HG02885 (cell line): Measurements from ENCODE around the gene CDC42BPA.
"Not testable (repeated sequence)": the region's sequence is repeated elsewhere in the genome, so short reads cannot be mapped to it uniquely, and the experiment has no call there.

Source experiments
- ATAC-seq: cut with Tn5 transposase; IDR thresholded peaks from one replicate; pipeline ENCODE4 v1.9.1; 2021; ENCODE audit warnings: mild to moderate bottlenecking; ENCODE audit not compliant: unreplicated experiment, poor library complexity

Gene CDC42BPA, protein sequence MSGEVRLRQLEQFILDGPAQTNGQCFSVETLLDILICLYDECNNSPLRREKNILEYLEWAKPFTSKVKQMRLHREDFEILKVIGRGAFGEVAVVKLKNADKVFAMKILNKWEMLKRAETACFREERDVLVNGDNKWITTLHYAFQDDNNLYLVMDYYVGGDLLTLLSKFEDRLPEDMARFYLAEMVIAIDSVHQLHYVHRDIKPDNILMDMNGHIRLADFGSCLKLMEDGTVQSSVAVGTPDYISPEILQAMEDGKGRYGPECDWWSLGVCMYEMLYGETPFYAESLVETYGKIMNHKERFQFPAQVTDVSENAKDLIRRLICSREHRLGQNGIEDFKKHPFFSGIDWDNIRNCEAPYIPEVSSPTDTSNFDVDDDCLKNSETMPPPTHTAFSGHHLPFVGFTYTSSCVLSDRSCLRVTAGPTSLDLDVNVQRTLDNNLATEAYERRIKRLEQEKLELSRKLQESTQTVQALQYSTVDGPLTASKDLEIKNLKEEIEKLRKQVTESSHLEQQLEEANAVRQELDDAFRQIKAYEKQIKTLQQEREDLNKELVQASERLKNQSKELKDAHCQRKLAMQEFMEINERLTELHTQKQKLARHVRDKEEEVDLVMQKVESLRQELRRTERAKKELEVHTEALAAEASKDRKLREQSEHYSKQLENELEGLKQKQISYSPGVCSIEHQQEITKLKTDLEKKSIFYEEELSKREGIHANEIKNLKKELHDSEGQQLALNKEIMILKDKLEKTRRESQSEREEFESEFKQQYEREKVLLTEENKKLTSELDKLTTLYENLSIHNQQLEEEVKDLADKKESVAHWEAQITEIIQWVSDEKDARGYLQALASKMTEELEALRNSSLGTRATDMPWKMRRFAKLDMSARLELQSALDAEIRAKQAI (N-terminal part only)

GRCh38 chr1:227318016-227318852 is at the start of gene CDC42BPA:
Gene CDC42BPA, minus strand, starts transcription at chr1:227318492. Its CDS starts 1,310 bp downstream, at chr1:227317182.
- no peak for ATAC-seq

DNA sequence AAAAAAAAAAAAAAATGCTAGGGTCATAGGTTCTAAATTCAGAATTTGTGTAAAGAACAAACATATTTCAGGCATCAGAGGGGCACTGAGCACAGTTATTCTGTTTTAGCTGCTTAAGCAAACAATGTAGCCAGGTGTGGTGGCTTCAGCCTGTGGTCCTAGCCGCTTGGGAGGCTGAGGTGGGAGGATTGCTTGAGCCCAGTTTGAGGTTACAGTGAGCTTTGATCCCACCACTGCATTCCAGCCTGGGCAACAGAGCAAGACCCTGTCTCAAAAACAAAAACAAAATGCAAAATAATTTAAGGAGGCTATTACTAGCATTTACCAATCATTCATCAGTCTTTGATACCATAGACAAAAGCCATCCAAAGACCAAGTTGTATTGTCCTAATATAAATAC is 49.7 kb upstream of the CDC42BPA start:
- ATAC-seq: no peak

DNA sequence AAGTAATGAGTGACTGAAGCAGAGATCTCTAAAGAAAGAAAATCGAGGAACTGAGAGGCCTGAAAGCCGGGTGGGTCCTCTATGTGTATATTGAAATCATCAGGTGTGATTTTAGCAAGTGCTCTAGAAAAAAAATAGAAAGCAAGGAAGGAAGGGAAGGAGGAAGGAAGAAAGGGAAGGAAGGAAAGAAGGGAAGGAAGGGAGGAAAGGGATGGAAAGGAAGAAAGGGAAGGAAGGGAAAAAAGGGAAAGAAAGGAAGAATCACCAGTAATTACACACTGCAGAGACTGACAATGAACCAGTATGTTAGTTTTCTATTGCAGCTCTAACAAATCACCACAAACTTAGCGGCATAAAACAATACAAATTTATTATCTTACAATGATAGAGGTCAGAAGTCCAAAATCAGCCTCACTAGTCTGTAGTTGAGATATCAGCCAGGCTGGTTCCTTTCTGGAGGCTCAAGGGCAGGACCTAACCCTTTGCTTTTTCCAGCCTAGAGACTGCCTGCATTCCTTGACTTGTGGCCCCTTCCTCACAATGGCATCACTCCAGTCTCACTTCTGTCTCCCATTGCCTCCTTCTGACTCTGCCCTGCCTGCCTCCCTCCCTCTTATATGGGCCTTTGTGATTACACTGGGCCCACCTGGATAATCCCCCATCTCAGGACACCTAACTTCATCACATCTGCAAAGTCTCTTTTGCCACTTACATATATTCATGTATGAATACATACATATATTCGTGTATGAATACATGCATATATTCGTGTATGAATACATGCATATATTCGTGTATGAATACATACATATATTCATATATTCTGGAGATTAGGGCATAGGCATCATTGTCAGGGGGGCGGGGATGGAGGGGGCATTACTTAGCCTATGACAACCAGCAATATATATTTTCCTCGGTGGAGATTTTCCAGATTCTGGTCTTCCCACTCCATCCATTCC is 47.5 kb upstream of the CDC42BPA start:
- ATAC-seq: no peak

- ATAC-seq: no peak
Observed at GRCh38 chr1:227364657-227365056, 46.4 kb upstream of the CDC42BPA start.

DNA sequence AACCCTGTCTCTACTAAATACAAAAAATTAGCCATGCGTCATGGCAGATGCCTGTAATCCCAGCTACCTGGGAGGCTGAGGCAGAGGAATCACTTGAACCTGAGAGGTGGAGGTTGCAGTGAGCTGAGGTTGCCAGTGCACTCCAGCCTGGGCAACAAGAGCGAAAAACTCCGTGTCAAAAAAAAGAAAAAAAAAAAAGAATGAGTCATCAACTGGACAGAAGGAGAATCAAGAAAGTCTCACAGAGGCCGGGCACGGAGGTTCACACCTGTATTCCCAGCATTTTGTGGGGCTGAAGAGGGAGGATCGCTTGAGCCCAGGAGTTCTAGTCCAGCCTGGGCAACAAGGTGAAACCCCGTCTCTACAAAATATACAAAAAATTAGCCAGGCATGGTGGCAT is 45.5 kb upstream of the CDC42BPA start:
- ATAC-seq: no peak

DNA sequence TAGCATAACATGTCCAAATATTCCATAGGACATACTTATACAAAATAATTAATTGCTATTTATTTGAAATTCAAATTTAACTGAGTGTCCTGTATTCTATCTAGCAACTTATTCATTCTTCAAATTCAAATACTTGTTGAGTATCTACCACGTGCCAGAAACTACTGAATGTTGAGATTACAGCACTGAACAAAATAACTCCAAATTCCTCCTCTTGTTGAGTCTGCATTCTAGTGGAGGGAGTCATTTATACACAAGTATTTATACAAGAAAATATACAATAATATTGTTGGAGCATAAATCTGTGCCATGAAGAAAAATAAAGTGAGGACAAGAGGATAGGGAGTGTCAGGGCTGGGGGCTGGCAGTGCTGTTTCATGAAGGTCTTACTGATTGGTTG is 43.7 kb upstream of the CDC42BPA start:
- no peak for ATAC-seq

DNA sequence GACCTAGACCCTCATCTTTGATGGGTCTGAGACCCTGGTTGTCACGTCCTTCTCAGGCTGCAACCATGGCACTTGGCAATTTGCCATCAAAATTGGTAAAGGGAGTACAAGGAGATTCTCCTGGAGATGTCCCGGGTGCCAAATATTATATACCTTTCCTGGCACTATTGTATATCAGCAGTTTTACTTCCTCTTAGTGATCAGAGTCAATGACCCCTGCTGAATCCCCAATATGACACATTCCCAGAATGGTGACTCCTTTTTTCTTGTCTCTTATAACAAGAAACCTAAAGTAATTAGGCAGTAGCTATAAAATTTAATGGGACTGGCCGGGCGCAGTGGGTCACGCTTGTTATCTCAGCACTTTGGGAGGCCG is 39.6 kb upstream of the CDC42BPA start:
- ATAC-seq: no peak

DNA sequence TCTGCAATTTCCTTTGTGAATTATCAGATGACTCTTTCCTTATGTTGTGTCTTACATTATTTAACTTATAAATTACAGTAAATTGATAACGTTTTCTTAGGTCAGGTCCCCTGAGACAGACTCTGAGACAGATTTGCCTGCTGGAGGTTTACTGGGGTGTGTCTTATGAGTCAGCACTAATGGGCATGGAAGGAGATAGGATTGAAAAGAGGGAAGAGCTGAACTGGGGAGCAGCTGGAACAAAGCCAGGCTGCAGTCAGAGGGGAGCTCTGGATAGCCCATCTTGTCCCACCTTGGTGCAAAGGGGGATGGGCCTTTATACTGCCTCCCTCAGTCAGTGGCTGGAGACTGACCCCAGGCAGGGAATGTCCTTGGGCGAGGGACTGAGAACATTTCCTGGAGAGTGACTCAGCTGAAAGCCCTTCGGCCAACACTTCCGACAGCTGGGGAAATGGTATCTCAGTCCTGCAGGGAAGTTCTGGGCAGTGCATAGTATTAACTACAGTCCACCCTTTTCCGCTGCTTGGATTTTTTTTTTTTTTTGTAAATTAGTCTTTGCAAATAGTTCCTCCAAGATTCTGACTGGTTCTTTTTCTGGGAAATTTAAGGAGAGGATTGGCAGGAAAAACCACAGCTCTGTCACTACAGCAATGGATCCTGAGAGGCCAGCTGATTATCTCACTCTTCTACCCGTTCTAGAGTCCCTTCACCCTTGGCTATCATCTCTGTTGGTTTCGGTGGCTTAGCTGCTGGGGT is 39.1 kb upstream of the CDC42BPA start:
- no peak for ATAC-seq

GRCh38 chr1:227356620-227357146 is 38.4 kb upstream of the CDC42BPA start:
- no peak for ATAC-seq

- no peak for ATAC-seq
Observed at GRCh38 chr1:227355542-227356245, 37.4 kb upstream of the CDC42BPA start.

- ATAC-seq: no peak
Observed at GRCh38 chr1:227353186-227353585, 34.9 kb upstream of the CDC42BPA start.

GRCh38 chr1:227352164-227352563 is 33.9 kb upstream of the CDC42BPA start:
- ATAC-seq: not testable (repeated sequence)

DNA sequence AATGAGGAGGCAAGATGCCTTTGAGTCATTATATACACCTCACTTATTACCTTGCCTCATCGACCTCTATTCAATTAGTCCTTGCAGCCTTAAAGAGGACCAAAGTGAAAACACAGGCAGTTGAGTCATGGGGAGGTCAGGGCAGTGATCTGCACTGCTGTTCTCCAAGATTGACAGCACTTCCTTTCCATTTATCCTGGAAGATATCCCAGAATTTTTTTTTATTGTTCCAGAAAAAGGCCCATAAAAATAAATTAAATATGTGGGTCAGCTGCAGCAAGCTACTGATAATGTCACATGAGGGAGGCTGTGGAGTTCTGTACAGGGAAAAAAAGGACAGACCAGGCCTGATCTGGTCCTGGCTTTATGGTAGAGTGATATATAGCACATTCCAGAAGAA is 33.2 kb upstream of the CDC42BPA start:
- no peak for ATAC-seq

- ATAC-seq: no peak
Observed at GRCh38 chr1:227349967-227350366, 31.7 kb upstream of the CDC42BPA start.

- no peak for ATAC-seq
Observed at GRCh38 chr1:227343727-227344551, 25.6 kb upstream of the CDC42BPA start.

GRCh38 chr1:227343206-227343605 is 24.9 kb upstream of the CDC42BPA start:
- no peak for ATAC-seq
